HG03045 (cell line): ENCODE data around the gene PLD3.

ENCODE experiments used
- ATAC-seq: cut with Tn5 transposase; IDR thresholded peaks from one replicate; pipeline ENCODE4 v1.9.1; 2021; ENCODE audit warnings: mild to moderate bottlenecking, moderate library complexity; ENCODE audit not compliant: unreplicated experiment

PLD3 gene, protein sequence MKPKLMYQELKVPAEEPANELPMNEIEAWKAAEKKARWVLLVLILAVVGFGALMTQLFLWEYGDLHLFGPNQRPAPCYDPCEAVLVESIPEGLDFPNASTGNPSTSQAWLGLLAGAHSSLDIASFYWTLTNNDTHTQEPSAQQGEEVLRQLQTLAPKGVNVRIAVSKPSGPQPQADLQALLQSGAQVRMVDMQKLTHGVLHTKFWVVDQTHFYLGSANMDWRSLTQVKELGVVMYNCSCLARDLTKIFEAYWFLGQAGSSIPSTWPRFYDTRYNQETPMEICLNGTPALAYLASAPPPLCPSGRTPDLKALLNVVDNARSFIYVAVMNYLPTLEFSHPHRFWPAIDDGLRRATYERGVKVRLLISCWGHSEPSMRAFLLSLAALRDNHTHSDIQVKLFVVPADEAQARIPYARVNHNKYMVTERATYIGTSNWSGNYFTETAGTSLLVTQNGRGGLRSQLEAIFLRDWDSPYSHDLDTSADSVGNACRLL

DNA sequence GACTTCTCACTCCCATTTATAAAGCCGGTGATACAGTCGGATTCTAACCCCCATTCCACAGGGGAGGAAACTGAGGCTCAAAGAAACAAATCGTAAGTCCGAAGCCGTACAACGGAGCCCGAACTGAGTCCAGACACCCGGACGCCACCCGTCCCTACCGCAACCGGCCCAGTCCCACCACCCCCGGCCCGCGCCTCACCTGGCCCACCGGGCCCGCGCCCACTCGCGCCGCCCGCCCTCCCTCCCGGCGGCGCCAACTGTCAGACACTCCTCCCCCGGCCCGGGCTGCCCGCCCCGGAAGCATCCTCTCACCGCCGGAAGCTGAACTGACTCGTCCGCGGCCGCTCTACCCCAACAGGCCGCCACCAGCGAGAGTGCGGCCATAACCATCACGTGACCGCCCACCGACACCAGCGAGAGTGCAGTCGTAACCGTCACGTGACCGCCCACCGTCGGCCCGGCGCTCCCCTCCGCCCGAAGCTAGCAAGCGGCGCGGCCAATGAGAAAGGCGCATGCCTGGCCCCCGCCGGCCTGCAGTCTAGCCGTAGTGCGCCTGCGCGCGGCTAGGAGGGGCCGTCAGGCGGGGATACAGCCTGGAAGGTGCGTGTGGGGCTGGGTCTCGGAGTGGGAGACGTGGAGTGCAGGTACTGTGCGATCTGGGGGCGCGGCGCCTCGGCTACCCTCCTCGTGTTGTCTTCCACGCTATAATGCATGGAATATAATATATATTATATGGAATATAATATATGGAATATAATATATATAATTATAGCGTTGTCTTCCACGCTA, at the start of gene PLD3, which contains the start of gene C19orf47:
TSS of gene PLD3 (plus strand) at position 571 of the 789 bp plus-strand sequence. CDS start 17,789 bp downstream, outside the sequence.
TSS of gene C19orf47 (minus strand) at position 273 of the 789 bp plus-strand sequence. CDS start 6,540 bp downstream, outside the sequence.
- ATAC-seq, result peak; percentile 95

DNA sequence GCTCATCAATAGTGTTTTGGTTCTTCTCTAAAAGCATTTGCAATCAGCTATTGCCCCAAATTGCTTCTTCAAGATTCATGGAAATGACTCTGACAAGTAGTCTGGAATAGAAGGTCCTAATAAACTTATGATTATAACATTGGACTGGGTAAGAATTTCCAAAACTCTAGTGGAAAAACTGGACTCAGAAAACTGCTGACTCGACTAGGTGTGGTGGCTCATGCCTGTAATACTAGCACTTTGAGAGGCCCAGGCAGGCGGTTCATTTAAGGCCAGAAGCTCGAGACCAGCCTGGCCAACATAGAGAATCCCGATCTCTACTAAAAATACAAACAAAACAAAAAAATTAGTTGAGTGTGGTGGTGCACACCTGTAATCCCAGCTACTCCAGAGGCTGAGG, 47.8 kb upstream of the PLD3 start:
- no peak for ATAC-seq

DNA sequence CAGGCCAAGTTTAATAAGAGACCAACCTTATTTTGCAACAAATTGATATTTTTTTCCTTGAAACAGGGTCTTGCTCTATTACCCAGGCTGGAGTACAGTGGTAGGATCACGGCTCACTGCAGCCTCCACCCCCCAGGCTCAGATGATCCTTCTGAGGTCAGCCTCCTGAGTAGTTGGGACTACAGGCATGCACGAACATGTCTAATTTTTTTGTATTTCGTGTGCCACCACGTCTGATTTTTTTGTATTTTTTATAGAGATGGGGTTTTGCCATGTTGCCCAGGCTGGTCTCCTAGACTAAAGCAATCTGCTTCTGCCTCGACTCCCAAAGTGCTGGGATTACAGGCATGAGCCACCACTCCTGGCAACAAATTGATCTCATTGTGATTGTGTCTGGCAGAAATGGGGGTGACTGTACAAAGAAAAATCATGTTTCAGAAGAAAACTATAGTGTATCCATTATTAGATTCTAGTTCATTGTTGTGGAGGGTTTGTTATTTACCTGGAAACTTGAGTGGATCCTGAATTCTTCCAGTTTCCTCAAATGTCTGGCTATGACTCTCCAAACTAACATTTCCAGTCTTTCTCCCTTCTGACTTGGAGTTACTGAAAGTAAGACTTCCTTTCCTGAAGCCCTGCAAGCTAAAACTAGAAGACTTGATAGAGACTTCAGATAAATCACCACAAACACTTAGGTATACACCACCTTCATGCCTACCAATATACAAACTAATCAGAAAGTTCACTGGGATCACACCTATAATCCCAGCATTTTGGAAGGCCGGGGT, 46.1 kb upstream of the PLD3 start:
- ATAC-seq, result no peak

- no peak for ATAC-seq
Measured at GRCh38 chr19:40303765-40304164, 44.7 kb upstream of the PLD3 start.

DNA sequence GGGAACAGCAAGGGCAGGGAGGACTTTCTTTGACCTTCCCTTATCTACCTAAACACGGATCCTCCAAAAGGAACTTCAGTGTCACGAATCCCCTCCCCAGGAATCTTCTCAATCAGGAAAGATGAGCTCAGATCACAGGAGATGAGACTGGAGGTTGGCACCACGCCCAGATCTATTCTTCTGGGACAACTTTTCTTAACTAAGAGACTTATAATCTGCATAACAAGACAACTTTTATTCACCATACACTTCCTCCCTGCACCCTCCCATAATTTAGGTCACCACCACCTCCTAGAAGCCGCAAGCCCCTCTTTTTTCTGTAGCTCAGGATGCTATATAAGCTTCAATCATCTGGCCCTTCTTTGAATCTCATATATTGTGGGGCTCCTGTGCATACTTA, 44.2 kb upstream of the PLD3 start:
- no peak for ATAC-seq

- no peak for ATAC-seq
Measured at GRCh38 chr19:40305403-40305802, 43.1 kb upstream of the PLD3 start.

DNA sequence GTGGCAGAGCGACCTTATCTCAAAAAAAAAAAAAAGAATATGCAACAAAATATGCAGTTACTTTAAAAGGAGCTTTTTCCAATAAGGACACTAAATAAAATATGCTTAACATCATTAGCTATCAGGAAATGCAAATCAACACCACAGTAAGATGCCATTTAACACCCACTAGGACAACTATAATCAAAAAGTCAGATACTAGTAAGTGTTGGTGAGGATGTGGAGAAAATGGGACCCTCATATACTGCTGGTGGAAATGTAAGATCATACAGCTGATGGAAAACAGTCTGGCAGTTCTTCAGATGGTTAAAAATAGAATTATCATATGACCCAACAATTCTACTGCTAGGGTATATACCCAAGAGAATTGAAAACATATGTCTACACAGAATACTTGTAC, 38.8 kb upstream of the PLD3 start:
- ATAC-seq, result no peak

GRCh38 chr19:40312533-40312932, 36.0 kb upstream of the PLD3 start:
- no peak for ATAC-seq

DNA sequence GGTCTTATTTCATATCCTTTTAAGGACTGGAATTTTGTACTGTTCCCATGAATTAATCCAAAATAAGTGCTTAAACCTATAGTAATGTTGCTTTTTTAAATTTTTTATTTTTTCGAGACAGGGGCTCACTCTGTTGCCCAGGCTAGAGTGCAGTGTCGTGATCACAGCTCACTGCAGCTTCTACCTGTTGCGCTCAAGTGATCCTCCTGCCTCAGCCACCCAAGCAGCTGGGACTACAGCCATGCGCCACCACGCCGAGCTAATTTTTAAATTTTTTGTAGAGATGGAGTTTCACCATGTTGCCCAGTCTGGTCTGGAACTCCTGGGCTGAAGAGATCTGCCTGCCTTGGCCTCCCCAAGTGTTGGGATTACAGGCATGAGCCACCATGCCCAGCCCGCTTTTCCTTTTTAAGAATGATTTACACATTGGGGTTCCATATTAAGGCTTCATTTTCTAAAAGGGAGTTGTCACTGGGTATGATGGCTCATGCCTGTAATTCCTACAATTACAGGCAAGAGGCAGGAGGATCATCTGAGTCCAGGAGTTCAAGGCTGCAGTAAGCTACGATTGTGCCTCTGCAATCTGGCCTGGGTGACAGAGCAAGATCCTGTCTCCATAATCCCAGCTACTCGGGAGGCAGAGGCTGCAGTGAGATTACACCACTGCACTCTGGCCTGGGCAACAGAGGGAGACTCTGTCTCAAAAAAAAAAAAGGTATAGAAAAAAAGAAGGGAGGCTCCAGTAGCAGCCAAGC, 35.1 kb upstream of the PLD3 start:
- no peak for ATAC-seq

DNA sequence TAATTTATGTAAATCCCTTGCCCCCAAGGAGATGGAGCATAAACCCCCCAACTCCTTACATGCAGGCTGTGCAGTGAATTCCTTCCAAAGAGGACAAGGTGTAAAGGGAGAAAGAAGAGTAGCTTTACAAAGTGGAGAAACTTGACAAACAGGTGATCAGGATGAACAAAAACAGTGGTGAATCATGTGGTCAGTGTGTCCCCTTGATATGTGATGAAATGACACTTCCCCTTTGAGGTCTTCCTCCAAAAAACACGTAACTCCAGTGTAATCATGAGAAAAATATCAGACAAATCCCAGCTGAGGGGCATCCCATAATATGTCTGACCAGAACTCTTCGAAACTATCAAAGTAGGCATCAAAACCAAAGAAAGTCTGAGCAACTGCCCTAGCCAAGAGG, 33.8 kb upstream of the PLD3 start:
- ATAC-seq, result no peak

DNA sequence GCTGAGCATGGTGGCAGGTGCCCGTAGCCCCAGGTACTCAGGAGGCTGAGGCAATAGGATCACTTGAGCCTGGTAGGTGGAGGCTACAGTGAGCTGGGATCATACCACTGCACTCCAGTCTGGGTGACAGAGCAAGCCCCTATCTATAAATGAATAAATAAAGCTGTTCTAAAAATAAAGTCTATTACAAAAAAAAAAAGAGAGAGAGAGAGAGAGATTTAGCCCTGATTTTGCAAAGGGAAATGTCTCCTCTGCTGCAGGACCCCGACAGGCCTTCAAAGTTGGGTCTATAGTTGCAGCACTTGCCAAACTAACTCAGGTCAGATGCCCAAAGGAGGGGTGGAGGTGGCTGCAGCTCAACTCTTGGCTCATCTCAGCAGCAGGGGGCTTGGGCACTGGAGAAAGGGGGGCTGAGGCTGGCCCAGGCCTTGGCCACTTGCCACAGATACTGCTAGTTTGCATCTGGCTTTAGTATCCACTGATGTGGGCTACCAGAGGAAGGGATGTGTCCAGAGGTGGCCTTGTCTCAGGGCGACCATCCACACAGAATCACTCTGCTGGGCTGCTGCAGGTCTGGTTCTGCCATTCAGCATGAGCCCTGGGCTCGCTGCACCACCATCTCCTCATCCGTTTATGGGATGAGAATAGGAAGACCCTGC, 32.6 kb upstream of the PLD3 start:
- no peak for ATAC-seq

- no peak for ATAC-seq
Measured at GRCh38 chr19:40317338-40317737, 31.2 kb upstream of the PLD3 start.

DNA sequence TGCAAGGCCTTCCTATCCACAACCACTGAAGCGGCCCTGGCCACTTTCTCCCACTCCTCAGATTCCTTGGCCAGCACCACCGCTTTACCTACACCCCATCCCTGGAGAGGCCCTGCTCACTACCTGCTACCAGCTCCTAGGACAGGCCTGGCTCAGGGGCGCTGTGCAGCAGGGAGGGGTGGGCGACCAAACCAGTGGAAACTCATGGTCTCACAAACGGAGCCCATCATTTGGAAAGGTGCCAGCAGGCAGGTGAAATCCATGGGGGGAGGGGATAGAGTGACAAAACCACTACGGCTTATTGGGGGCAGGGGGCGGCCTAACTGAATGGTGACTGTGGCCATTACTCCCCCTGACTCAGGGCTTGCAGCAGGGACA, 27.9 kb upstream of the PLD3 start:
- ATAC-seq, result no peak

GRCh38 chr19:40321076-40321475, 27.4 kb upstream of the PLD3 start:
- no peak for ATAC-seq

DNA sequence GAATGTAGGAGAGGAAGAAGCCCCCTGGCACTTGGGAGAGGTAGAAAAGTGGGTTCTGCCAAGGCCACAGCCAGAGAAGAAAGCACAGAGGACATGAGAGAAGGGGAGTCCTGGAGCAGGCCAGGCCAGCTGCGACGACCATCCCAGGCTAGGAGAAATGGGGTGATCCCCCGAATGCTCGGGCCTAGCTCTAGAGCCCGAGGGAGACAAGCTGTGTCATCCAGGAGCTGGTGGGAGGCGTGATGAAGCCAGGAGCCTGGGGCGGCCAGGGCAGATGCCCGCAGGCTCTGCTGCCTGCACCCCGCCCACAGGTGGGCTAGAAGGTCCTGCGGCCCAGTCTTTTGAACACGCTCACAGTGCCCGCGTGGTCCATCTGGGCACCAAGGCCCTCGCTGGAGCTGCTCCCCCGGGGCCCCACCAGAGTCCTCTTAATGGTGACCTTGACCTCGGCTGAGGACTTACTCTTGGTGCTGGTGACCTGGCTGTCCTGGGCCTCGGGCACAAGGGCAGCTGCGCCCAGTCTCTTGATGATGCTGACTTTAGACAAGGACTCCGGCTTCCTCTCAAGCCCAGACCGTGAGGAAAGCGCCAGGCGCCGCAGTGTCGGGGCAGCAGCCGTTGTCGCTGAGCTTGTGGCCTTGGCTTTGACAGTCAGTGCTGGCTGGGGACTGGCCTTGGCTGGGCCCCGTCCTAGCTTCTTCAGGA, 26.8 kb upstream of the PLD3 start:
- ATAC-seq, result no peak

- no peak for ATAC-seq
Measured at GRCh38 chr19:40322271-40322610, 26.3 kb upstream of the PLD3 start.

DNA sequence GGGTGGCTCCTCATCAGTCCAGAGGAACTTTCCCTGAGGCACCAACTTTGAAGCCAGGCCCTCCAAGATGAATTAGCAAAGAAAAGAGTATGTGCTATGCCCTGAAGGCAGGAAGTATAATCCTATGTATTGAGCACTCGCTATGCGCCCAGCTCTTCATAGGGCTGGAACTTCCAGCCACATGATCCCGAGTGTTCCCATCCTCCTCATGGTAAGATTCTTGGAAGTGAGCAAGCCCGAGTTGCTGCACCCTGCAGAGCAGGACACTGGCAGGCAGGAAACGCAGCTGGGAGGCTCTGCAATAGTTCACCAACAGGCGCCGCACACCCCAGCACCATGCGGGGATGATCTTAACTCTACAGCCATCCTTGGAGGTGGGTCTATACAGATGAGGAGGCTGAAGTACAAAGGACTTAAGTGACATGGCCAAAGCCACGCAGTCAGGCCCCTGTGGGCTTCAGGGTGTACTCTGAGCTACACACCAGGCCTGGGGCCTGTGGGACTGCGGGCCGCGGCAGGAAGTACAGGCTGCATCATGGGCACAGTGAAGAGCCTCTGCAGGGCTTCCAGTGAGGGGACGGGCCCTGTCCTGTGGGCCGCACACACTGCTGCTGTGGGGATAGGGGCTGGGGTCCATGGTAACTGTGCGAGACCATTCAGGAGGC, 25.4 kb upstream of the PLD3 start:
- ATAC-seq, result no peak

- ATAC-seq, result no peak
Measured at GRCh38 chr19:40323705-40324104, 24.8 kb upstream of the PLD3 start.

DNA sequence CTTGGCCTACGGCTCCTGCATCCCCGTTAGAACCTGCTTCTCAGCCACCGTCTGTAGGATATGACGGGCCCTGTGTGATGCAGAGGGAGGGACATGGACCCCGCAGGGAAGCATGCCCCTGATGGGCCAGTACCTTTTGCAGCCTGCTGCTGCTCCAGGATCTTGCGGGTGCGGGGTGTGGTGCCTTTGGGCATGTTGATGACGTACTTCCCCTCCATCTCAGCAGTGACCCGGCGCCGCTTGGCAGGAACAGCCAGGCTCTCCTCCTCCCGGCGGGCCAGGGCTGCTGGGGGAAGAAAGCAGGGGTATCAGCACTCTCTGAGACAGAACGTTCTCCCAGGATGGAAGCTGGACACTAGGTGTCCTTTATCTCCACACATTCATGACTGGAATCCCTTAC, 22.3 kb upstream of the PLD3 start:
- no peak for ATAC-seq
